Epidermal melanocyte (primary cell): Measurements from ENCODE around the gene ABCA13.
A peak's percentile ranks its signal among the peaks of the same experiment; 100 is the strongest.
"Not testable (repeated sequence)": the region's sequence is repeated elsewhere in the genome, so short reads cannot be mapped to it uniquely, and the experiment has no call there.

Experiments used
- DNase-seq: peaks from one replicate; pipeline ENCODE4 v3.0.0; 2011; ENCODE audit warnings: low spot score; ENCODE audit not compliant: insufficient read length

The ABCA13 gene, protein sequence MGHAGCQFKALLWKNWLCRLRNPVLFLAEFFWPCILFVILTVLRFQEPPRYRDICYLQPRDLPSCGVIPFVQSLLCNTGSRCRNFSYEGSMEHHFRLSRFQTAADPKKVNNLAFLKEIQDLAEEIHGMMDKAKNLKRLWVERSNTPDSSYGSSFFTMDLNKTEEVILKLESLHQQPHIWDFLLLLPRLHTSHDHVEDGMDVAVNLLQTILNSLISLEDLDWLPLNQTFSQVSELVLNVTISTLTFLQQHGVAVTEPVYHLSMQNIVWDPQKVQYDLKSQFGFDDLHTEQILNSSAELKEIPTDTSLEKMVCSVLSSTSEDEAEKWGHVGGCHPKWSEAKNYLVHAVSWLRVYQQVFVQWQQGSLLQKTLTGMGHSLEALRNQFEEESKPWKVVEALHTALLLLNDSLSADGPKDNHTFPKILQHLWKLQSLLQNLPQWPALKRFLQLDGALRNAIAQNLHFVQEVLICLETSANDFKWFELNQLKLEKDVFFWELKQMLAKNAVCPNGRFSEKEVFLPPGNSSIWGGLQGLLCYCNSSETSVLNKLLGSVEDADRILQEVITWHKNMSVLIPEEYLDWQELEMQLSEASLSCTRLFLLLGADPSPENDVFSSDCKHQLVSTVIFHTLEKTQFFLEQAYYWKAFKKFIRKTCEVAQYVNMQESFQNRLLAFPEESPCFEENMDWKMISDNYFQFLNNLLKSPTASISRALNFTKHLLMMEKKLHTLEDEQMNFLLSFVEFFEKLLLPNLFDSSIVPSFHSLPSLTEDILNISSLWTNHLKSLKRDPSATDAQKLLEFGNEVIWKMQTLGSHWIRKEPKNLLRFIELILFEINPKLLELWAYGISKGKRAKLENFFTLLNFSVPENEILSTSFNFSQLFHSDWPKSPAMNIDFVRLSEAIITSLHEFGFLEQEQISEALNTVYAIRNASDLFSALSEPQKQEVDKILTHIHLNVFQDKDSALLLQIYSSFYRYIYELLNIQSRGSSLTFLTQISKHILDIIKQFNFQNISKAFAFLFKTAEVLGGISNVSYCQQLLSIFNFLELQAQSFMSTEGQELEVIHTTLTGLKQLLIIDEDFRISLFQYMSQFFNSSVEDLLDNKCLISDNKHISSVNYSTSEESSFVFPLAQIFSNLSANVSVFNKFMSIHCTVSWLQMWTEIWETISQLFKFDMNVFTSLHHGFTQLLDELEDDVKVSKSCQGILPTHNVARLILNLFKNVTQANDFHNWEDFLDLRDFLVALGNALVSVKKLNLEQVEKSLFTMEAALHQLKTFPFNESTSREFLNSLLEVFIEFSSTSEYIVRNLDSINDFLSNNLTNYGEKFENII (N-terminal part only)

DNA sequence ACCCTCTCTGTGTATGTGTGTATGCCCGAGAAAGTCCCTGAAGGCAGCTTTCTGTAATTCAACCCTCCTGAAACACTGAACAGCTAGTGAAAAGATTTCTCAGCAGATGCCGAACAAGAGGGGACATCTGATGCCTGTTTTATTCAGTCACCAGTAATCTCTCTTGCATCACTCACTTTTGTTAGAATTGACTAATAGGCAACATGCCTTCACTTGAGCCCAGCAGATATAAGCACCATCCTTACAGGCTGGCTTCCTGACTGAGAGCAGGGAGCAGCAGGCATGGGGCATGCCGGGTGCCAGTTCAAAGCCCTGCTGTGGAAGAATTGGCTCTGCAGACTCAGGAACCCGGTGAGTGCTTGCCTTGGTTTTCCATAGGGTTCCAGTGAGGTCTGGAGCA lies at the start of gene ABCA13:
Gene ABCA13, plus strand, starts transcription at position 257 of the 400 bp plus-strand sequence. Its CDS starts 26 bp downstream, at position 283.
- DNase-seq = no peak

DNA sequence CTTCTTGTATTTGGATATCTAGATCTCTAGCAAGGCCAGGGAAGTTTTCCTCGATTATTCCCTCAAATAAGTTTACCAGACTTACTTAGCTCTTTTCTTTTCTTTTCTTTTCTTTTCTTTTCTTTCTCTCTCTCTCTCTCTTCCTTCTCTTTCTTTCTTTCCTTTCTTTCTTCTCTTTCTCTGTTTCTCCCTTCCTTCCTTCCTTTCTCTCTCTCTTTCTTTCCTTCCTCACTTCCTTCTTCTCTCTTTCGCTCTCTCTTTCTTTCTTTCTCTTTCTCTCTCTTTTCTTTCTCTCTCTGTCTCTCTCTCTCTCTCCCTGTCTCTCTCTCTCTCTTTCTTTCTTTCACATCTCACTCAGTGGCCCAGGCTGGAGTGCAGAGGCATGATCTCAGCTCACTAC lies 45.2 kb upstream of the ABCA13 start:
- DNase-seq = no peak

DNA sequence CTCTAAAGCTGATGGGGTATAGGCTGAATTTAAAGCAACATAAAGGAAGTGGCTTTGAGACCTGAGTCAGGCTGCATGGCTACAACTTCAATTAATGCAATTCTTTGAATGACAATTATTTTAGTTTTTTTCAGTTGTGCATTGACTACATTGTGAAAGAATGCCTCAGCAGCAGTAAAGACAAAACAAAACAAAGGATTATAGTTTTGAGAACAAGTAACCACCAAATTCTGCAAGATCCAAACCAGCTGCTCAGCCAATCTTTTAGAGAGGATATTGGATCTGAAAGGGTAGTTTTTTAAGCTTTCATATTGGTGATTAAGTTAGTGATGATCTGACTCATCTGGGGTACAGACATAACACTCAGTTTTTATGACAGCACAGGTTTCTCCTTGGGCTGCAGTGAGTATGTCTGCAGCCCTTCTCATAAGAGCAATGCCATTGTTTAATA lies 40.6 kb upstream of the ABCA13 start:
- no peak for DNase-seq

DNA sequence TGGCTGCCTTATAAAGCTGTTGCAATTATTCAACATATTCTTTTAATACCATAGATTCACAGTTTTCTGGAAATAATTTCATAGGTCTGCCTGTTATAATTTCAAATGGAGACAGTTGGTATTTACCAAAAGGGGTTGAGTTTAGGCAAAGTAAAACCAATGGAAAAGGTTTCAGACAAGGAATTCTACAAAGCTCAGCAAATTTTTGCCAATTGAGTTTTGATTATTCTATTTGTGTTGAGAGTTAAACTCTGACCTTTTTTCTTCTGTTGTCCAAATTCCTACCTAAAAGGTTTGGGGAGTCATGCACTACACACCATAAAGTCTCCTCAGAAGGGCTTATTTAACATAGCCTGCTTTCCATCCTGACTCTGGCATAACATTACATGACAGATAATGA lies 38.5 kb upstream of the ABCA13 start:
- no peak for DNase-seq

DNA sequence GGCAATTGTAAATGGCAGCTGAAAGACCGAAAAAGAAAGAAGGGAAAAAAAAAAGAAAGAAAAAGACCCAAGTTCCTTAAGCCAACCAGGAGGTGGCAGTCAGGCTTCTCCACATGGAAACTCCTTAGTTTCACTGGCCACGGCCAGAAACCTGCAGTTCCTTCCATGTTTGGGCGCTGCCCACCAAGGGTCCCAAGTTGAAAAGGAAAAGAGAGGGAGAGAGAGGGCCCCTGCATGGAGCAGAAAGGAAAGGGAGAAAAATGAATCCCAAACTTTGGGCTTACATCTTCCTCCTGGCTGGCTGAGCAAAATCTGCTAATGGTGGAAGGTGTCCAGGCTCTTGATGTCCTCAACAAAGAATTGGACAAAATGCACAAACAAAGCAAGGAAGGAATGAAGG lies 31.8 kb upstream of the ABCA13 start:
- DNase-seq = no peak

DNA sequence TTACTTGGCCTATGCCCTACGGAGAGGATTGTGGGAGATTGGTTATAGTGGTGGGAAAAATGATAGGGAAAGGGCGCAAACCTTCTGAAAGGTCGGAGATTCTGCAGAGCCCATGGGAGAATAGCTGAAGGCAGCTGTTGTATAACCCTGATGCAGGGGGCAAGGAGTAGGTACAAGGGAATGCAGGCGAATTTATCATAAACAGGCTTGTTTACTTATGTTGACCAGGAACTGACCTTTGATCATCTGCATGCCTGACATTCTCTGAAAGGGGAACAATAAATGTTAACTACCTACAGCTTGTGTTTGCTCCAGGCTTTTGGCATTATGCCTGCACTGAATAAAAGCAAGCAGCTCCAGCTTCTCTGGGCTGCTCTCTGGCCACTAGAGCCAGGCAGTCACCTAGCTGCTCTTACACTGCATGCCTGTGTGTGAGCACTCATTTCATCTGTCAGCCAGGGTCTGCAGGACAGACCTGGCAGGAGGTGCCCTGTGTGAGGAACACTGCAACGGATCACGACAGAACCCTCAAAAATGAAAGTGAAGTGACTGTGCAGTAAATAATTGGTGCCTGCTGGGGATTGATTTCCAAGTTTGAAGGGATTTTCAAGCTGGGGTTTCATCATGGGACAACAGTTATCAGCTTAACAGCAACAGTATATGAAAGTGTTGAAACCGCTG lies 31.1 kb upstream of the ABCA13 start:
- no peak for DNase-seq

DNA sequence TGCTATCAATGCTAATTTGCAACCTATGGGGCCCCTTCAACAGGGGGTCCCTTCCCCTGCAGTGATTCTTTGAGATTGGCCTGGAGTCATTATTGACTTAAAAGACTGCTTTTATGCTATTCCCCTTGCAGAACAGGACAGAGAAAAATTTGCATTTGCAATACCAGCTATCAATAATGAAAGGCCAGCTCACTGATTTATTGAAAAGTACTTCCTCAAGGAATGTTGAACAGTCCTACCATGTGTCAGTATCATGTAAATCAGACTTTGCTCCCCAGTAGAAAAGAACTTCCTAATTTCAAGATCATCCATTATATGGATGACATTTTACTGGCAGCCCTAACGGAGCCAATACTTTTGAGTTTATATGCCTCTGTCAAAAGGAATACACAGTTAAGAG lies 29.7 kb upstream of the ABCA13 start:
- no peak for DNase-seq

DNA sequence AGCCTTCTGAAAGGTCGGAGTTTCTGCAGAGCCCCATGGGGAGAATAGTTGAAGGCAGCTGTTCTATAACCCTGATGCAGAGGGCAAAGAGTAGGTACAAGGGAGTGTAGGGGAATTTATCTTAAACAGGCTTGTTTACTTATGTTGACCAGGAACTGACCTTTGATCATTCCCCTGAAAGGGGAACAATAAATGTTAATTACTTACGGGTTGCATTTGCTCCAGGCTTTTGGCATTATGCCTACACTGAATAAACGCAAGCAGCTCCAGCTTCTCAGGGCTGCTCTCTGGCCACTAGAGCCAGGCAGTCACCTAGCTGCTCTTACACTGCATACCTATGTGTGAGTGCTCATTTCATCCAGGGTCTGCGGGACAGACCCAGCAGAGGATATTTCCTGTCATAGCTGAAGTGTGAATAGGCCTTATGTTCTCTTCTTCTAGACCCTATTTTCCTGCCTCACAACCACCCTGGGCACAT lies 26.9 kb upstream of the ABCA13 start:
- DNase-seq = no peak

DNA sequence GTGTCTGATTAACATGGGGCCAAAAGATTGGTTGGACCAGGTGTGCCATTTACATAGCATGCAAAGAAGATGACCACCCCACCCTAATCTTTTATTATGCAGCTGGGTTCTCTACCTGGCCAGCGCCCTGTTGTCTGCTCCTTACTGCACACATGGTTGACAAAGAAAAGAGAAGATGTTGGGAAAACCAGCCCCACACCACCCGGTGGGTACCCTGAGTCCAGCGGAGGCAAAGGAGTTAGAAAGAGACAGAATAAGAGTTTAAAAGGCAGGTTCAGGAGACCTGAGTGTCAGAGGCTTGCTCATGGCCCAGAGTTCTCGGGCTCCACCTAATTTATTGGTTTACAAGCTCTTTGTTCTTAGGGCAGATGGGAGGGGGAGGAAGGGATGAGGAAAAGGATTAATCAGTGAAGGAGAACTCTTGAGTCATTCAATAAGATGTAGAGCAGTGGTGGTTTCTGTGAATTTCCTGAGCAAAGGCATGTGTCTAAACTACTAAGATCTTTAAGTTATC lies 24.1 kb upstream of the ABCA13 start:
- no peak for DNase-seq

DNA sequence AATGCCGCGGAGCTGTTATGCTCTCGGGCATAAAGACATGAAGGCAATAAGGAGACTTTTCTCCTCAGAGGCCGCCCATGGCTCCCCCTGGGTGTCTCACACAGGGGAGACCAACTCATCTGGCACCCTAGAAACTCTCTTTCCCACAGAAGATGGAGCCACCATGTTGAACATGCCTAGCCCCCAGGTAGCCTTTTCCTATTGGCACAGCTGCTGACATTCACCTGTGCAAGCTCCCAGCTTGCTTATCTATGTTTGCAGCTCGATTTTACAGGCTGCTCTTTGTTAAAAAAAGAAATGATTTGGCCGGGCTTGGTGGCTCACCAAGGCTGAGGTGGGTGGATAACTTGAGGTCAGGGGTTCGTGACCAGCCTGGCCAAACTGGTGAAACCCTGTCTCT lies 23.6 kb upstream of the ABCA13 start:
- DNase-seq = not testable (repeated sequence)

DNA sequence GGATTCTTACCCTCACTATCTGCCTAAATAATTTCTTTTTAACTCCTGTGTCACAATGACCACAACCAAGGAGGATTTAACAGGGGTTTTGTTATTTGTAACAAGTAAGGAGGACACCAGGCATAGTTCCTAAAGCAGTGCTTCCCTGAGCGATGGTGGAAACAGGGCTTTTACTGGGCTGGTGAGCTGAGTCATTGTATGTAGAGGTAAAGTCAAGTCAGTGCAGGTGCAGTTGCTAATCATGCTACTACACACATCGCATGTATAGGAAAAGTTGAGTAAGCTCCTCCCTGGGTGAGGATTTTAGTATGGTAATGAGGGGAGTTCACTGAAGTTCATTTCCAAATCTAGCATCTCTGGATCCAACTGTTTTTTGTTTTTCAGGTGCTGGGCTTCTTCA lies 22.9 kb upstream of the ABCA13 start:
- DNase-seq = no peak

DNA sequence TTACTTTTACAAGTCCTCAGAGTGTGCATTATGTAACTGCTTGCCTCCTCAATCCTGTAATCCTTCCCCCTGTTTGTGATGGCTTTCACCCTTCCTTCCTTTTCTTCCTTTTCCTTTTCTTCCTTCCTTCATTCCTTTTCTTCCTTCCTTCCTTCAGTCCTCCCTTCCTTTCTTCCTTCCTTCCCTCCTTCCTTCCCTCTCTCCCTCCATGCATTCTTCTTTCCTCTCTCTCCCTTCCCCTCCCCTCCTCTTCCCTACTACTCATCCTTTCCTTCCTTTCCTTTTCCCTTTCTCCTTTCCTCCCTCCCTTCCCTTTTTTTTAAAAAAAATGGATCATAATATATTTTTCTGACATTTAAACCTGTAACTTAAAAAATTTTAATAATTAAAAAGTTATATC lies 22.2 kb upstream of the ABCA13 start:
- DNase-seq = no peak

DNA sequence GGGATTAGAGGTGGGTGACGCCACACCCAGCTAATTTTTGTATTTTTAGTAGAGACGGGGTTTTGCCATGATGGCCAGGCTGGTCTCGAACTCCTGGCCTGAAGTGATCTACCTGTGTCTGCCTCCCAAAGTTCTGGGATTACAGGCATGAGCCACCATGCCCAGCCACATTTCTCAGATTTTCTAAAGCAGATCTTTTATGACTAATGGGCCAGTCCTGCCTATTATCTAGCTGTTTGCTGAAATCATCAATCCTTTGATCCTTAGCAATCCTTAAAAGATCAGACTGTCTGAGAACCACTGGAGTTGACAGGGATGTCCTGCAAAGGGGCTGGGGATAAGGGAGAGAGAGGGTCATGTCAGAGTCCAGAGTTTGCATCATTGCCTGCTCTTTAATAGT lies 21.2 kb upstream of the ABCA13 start:
- DNase-seq = no peak

DNA sequence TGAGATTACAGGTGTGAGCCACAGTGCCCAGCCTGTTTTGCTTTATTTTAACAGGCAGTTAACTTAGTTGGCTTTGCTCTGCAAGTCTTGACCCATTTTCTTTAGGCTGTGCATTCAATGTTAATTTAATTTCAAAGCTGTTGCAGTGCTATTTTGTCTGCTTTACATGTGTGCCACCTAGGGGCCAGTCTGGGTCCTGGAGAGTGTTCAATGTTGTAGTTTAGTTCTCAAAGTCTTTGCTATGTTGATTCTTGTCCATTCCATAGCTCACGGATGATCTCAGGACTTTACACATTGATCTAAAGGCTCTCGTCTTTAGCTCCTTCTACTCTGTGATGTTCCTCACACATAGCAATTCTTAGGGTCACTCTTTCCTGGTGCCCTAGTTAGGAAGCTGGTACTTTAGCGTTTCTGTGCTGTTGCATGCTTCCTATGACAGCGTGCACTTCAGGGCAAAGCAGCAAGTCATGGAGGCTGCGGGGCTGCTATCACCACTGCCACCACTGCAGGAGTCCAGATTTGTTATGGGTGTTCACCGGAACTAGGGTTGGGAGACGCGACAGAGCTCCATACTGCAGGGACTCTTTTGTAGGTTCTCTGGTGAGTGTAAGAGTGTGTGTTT lies 16.4 kb upstream of the ABCA13 start:
- DNase-seq = peak; percentile 28

DNA sequence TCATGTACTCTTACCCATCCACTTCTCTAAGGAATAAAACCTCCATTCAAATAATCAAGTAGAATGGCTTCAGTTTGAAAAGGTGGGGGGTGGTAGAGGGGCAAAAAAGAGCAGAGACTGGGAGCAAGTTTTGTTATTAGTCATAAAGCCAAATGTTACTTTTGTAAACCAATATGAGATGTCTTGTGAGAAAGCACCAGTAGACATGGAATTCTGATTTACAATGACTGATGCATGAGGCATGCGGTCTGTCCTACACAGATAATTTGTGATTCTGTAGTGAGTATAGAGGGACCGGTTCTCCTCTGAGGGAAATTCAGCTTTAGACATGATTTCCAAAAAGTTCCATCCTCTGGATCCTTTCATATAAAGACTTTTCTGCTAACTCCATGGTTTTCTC lies 12.9 kb upstream of the ABCA13 start:
- DNase-seq = no peak

DNA sequence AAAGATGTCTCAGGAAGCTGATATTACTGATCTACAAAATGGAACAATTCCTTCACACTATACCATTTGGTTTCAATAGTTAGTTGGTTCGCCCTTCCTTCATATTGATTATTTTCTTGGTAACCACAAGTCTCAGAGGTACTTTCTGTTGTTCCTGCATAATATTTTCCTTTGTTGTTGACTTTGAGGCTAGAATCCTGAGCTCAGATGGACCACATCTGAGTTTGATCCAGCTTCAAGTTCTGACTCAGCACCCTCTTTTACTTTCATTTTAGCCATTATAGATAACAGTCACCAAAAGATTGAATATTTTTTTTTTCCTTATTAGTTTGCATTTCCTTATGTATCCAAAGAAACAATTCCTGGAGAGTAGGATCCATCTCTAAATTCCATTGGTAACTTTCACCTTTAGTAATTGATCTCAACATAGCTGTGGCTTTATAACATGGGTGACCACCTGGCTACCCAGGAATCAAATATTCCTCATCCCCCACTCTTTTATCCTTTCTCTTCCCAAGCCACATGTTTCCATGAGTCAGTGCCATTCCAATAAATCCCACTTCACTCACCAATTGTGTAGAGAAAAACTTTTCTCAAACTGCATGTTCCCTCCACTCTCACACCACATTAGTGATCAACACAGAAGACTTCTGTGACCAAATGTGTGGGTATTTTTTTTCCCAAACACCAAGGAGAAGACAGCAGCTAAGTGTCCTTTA lies 9.7 kb upstream of the ABCA13 start:
- DNase-seq = no peak

DNA sequence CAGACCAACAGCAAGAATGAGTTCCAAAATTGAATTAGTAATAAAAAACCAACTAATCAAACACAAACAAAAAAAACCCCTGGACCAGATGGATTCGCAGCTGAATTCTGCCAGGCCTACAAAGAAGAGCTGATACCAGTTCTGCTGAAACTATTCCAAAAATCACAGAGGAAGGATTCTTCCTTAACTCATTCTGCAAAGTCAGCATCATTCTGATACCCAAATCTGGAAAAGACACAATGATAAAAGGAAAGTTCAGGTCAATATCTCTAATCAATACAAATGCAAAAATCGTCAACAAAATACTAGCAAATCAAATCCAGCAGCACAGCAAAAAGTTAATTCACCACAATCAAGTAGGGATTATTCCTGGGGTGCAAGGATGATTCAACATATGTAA lies 6.1 kb upstream of the ABCA13 start:
- no peak for DNase-seq

DNA sequence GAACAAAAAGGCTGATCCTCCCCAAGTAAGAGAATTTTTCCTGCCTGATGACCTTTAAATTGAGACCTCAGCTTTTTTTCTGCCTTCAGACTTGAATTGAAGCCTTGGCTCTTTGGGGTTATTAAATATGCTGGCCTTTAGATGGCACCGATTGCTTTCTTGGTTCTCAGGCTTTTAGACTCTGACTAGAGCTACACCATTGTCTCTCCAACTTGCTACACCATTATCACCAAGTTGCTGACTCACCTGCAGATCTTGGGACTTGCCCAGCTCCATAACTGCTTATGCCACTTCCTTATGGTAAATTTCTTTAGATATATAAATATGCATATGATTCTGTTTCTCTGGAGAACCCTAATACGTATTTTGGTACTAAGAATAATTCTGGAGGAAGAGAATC lies 3.1 kb upstream of the ABCA13 start:
- DNase-seq = no peak

DNA sequence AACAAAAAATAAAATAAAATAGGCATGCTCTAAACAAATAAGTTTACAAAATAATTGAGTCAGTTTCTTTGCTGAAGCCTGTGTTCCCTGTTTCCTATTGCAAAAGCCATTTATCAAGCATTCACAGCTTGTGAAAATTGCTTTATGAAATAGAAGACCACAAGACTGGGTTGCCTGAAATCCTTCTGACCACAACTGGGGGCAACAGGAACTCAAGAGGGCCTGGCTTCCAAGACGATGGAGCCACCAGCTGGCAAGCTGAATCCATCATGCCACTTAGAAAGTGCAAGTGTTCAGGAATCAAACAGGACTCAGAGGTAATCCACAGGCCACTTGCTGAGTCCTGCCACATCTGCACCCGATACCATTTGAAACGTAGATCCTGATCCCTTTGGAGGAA lies 752 bp upstream of the ABCA13 start:
- DNase-seq = no peak

DNA sequence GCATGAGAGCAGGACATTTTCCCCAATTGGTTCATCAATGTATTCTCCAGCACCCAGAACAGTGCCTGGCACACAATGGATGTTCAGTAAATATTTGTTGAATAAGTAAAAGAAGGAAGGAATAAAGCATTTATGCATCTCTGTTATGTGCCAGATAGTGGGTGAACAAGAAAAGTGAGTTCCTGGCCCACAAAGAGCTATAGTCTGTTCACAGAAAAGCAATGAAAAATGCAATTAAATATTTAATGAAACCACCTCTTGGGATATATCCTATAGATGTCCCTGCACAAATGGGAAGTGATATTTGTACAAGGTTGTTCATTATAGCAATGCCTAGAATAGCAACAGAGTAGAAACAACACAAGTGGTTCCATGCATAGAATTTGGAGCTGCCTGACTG lies 2.1 kb downstream of the ABCA13 start:
- no peak for DNase-seq
